ENCODE results near the gene ABCD4. TPM values are rescaled to one million over a fixed set of nuclear protein-coding genes. Genes with fewer than 3 reads are reported as not detected.

Gene ABCD4
- 27.6 and 29.9 TPM in 2 replicates for total RNA-seq

DNA sequence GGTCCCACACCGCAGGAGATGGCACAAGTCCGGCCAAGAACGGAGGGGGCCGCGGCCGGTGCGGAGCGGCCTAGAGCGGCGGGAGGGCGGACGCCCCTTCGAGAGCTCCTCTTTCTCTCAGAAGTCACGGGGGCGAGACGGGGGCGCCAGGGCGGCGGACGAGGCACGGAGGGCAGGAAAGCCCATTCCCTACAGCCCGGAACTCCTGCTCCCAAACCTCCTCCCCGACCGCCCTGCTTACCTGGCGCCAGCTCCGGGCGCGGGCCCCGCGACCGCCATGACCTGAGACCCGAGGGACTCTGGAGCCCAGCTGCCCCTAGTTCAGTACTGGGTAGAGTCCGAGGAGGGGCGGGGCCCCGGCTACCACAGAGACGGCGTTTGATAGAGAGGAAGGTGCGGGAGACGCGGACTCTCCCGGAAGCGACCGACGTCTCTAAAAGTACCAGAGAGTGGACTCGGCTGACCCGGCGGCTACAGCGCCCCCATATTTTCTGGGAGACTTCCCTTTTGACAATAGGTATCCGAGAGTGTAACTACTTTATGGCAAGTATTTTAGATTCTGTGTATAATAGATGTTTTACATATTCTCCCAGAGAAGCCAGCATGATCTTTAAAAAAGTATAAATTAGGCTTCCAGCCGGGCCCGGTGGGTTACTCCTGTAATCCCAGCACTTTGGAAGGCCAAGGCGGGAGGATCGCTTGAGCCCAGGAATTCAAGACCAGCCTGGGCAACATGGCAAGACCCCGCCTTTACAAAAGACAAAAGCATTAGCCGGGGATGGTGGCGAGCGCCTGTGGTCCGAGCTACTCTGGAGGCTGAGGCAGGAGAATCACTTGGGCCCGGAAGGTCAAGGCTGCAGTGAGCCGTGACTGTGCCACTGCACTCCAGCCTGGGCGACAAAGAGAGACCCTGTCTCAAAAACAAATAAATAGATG is at the start of gene ABCD4:
ABCD4 (minus strand) TSS at position 301 of the 936 bp plus-strand sequence; CDS start at position 279, 22 bp downstream.

DNA sequence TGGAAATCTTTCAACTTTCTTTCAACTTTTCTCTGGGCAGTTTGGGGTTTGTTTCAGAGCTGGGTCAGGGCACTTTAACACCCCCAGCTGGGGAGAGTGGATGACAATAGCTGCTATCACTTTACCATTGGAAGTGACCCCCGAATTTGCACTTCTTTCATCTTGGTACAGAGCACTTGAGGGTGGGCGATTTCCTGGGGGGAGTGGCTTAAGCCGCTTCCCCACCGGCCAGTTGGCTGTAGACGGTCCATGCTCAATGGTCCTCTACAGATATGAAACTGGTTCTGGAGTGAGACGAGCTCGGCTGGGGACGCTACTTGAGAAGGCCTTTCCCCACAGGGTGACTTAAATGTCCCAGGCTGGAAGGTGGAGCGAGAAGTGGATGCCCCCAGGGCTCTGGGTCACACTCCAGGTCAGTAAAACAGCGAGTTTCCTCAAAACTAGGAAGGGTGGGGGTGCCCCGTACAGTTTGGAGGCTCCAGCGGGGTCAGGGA is 45.6 kb upstream of the ABCD4 start, which contains the start of gene VRTN:
VRTN (plus strand) TSS at position 231 of the 494 bp plus-strand sequence. CDS start 8,313 bp downstream, outside the sequence.

DNA sequence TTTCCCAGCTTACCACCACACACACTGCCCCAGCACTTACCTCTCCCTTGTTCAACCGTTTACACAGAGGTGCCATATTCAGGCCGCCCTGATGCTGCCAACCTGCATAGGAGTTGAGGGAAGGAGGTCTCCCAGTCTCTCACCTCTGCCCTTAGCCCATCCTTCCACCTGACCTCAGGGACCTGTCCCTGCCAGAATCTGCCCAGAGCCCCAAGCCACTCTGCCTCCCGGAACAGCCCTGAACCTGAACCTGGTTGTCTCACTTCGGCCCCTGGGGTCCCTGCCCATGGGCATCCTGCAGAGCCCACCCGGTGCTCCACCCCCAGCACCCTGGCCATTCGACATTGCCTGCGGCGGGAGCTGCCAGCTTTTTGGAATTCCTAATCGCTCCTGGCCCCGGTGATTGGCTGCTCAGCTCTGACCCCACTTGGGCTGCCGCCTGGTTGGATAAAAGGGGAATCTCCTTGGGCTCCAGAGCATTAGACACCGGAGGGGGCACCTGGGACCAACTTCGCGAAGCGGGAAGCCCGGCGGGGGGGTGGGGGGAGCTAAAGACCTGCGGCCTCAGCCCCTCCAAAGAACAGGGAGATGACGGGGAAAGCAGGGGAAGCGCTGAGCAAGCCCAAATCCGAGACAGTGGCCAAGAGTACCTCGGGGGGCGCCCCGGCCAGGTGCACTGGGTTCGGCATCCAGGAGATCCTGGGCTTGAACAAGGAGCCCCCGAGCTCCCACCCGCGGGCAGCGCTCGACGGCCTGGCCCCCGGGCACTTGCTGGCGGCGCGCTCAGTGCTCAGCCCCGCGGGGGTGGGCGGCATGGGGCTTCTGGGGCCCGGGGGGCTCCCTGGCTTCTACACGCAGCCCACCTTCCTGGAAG is 63.5 kb downstream of the ABCD4 start, which contains the start of gene VSX2:
VSX2 (plus strand) TSS at position 476 of the 874 bp plus-strand sequence; CDS start at position 589, 113 bp downstream.

Other genes starting within 250 kb of the ABCD4 start
- gene ALDH6A1, start 218.5 kb downstream of the ABCD4 start, total RNA-seq, result 24.5 and 28.2 TPM in 2 replicates
- 10.7 and 12.1 TPM in 2 replicates for gene LIN52, start 218.0 kb downstream of the ABCD4 start, total RNA-seq
- not detected in 2 replicates for gene VSX2, start 63.5 kb downstream of the ABCD4 start, total RNA-seq
- gene VRTN, start 45.5 kb upstream of the ABCD4 start, total RNA-seq, result not detected in 2 replicates
- gene SYNDIG1L, start 123.3 kb upstream of the ABCD4 start, total RNA-seq, result under 0.01 TPM in 1 of 2 replicates, not detected in the other
- gene NPC2, start 190.4 kb upstream of the ABCD4 start, total RNA-seq, result 76.1 and 254 TPM in 2 replicates
- gene ISCA2, start 190.8 kb upstream of the ABCD4 start, total RNA-seq, result 18.6 and 22.3 TPM in 2 replicates

Data from regular cardiac myocyte (primary cell).